HEK293 (cell line): ENCODE measurements around the gene CNTNAP4.

Experiments
- CTCF ChIA-PET: fragments of 350-600 bp; formaldehyde crosslinking; extraction: SDS; loops from one replicate; lab custom pipeline; 2021; ENCODE audit warnings: antibody characterized with exemption; lab: Yijun Ruan, JAX
- POLR2A ChIA-PET: fragments of 300-600 bp; formaldehyde crosslinking; extraction: SDS; loops from one replicate; lab custom pipeline; 2020; ENCODE audit warnings: antibody characterized with exemption, inconsistent platforms; lab: Yijun Ruan, JAX
- H3K27ac ChIP-seq: fragments of 200-500 bp; sonication (Bioruptor generic); 2 replicates; pipeline ENCODE4 v1.5.1; 2014; ENCODE audit warnings: low read depth, low read length, control low read depth, inconsistent platforms; ENCODE audit errors: extremely low read depth
- H3K36me3 ChIP-seq, 2 experiments: fragments of 200-500 bp in 1 of 2; sonication (Bioruptor generic) in 1 of 2; 1 replicate in 1 of 2; 2 replicates in 1 of 2; pipeline ENCODE4 v1.5.1; 2014 to 2017; ENCODE audit warnings: inconsistent platforms in 2 of 2, low read length in 2 of 2; ENCODE audit not compliant: control insufficient read depth in 2 of 2, insufficient read depth in 1 of 2
- H3K4me1 ChIP-seq: fragments of 200-500 bp; sonication (Bioruptor generic); 2 replicates; pipeline ENCODE4 v1.5.1; 2014; ENCODE audit warnings: mild to moderate bottlenecking, low read length, inconsistent platforms; ENCODE audit not compliant: control insufficient read depth, insufficient read depth
- H3K4me3 ChIP-seq: 2 replicates; pipeline ENCODE4 v1.5.1; 2011; ENCODE audit warnings: low read depth, mild to moderate bottlenecking, control low read depth, low read length, moderate library complexity
- H3K9me3 ChIP-seq: fragments of 200-500 bp; sonication (Bioruptor generic); 2 replicates; pipeline ENCODE4 v1.5.1; 2014; ENCODE audit warnings: low read depth, low read length, inconsistent platforms; ENCODE audit not compliant: control insufficient read depth, insufficient read depth
- GLI2 ChIP-seq: fragments of 450-650 bp; formaldehyde crosslinking; IDR thresholded peaks from 2 replicates; pipeline ENCODE4; 2017; ENCODE audit warnings: missing biosample characterization, missing genetic modification characterization, low read depth, borderline replicate concordance
- KLF16 ChIP-seq: fragments of 450-650 bp; formaldehyde crosslinking; IDR thresholded peaks from 2 replicates; pipeline ENCODE4 v1.5.1; 2017; ENCODE audit warnings: missing biosample characterization, missing genetic modification characterization
- KLF17 ChIP-seq: fragments of 450-650 bp; formaldehyde crosslinking; IDR thresholded peaks from 2 replicates; pipeline ENCODE4 v1.5.1; 2016; ENCODE audit warnings: missing biosample characterization, missing genetic modification characterization
- PRDM4 ChIP-seq: fragments of 450-650 bp; formaldehyde crosslinking; IDR thresholded peaks from 2 replicates; pipeline ENCODE4 v1.5.1; 2017; ENCODE audit warnings: missing biosample characterization, missing genetic modification characterization
- WT1 ChIP-seq: fragments of 450-650 bp; formaldehyde crosslinking; IDR thresholded peaks from 2 replicates; pipeline ENCODE4 v1.5.1; 2016; ENCODE audit warnings: missing biosample characterization, missing genetic modification characterization
- YY1 ChIP-seq: fragments of 450-650 bp; formaldehyde crosslinking; IDR thresholded peaks from 2 replicates; pipeline ENCODE4 v1.5.1; 2018; ENCODE audit warnings: missing biosample characterization, missing genetic modification characterization
- ZFHX2 ChIP-seq: fragments of 450-650 bp; formaldehyde crosslinking; conservative IDR thresholded peaks from 2 replicates; pipeline ENCODE4 v1.5.1; 2016; ENCODE audit warnings: missing biosample characterization, missing genetic modification characterization
- ZFP3 ChIP-seq: fragments of 450-650 bp; formaldehyde crosslinking; IDR thresholded peaks from 2 replicates; pipeline ENCODE4 v1.5.1; 2016; ENCODE audit warnings: low read depth, missing biosample characterization, missing genetic modification characterization
- ZNF140 ChIP-seq: fragments of 450-650 bp; formaldehyde crosslinking; IDR thresholded peaks from 2 replicates; pipeline ENCODE4 v1.5.1; 2016; ENCODE audit warnings: missing biosample characterization, missing genetic modification characterization
- ZNF169 ChIP-seq: fragments of 450-650 bp; formaldehyde crosslinking; IDR thresholded peaks from 2 replicates; pipeline ENCODE4 v1.5.1; 2016; ENCODE audit warnings: missing biosample characterization, missing genetic modification characterization
- ZNF175 ChIP-seq: fragments of 450-650 bp; formaldehyde crosslinking; IDR thresholded peaks from 2 replicates; pipeline ENCODE4 v1.5.1; 2016; ENCODE audit warnings: missing biosample characterization, missing genetic modification characterization
- ZNF2 ChIP-seq: fragments of 450-650 bp; formaldehyde crosslinking; IDR thresholded peaks from 2 replicates; pipeline ENCODE4 v1.5.1; 2016; ENCODE audit warnings: missing biosample characterization, missing genetic modification characterization
- ZNF211 ChIP-seq: fragments of 450-650 bp; formaldehyde crosslinking; IDR thresholded peaks from 2 replicates; pipeline ENCODE4 v1.5.1; 2016; ENCODE audit warnings: low read depth, missing biosample characterization, missing genetic modification characterization
- ZNF223 ChIP-seq: fragments of 450-650 bp; formaldehyde crosslinking; IDR thresholded peaks from 2 replicates; pipeline ENCODE4 v1.5.1; 2016; ENCODE audit warnings: missing biosample characterization, missing genetic modification characterization
- ZNF274 ChIP-seq, 2 experiments: fragments of 200-500 bp in 1 of 2; fragments of 450-650 bp in 1 of 2; sonication (Bioruptor generic) in 1 of 2; formaldehyde crosslinking in 1 of 2; IDR thresholded peaks; 2 replicates each; pipeline versions ENCODE4 v1.5.1 to v1.6.1; 2014 to 2016; ENCODE audit warnings: borderline replicate concordance in 1 of 2, inconsistent platforms in 1 of 2, low read length in 1 of 2, missing biosample characterization in 1 of 2, missing genetic modification characterization in 1 of 2
- ZNF391 ChIP-seq: fragments of 450-650 bp; formaldehyde crosslinking; IDR thresholded peaks from 2 replicates; pipeline ENCODE4 v1.5.1; 2016; ENCODE audit warnings: low read depth, missing biosample characterization, missing genetic modification characterization, borderline replicate concordance
- ZNF548 ChIP-seq: fragments of 450-650 bp; formaldehyde crosslinking; IDR thresholded peaks from 2 replicates; pipeline ENCODE4 v1.5.1; 2016; ENCODE audit warnings: missing biosample characterization, missing genetic modification characterization
- ZNF623 ChIP-seq: fragments of 450-650 bp; formaldehyde crosslinking; IDR thresholded peaks from 2 replicates; pipeline ENCODE4 v1.5.1; 2016; ENCODE audit warnings: missing biosample characterization, missing genetic modification characterization
- ZNF704 ChIP-seq: fragments of 450-650 bp; formaldehyde crosslinking; IDR thresholded peaks from 2 replicates; pipeline ENCODE4 v1.5.1; 2016; ENCODE audit warnings: missing biosample characterization, missing genetic modification characterization
- TF ChIP-seq, protein P1 (sequence below): fragments of 450-650 bp; formaldehyde crosslinking; IDR thresholded peaks from 2 replicates; pipeline ENCODE4 v1.5.1; 2016; ENCODE audit warnings: missing biosample characterization, missing genetic modification characterization
- TF ChIP-seq, protein P2 (sequence below): fragments of 450-650 bp; formaldehyde crosslinking; IDR thresholded peaks from 2 replicates; pipeline ENCODE4 v1.5.1; 2016; ENCODE audit warnings: missing biosample characterization, missing genetic modification characterization
- TF ChIP-seq, protein P3 (sequence below): fragments of 450-650 bp; formaldehyde crosslinking; conservative IDR thresholded peaks from 2 replicates; pipeline ENCODE4 v1.5.1; 2016; ENCODE audit warnings: low read depth, missing biosample characterization, missing genetic modification characterization

The CNTNAP4 gene

GRCh38 chr16:76311260-76311659 is 34.1 kb downstream of the CNTNAP4 start (continued):
- TF ChIP-seq PRDM4 (tag by site-specific recombination) (no peak), KLF16 (no peak), ZFP3 (no peak), ZNF169 (tag by site-specific recombination) (no peak)

DNA sequence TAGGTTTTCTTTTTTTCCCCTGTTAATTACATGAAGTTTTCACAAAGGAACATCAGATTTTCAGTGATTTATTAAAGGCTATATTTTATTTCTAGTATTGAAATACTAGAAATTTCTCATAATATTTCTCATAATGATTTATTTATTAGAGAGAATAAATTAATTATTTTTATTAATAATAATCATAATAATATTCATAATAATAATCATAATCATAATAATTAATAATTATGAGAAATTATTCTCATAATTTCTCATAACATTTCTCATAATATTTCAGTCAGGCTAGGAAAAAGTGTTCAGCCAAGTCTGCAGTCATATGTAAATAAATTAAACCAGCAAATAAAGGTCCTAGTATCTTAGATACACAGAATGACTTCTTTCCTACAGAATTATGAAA is 41.4 kb downstream of the CNTNAP4 start:
- ChIA-PET CTCF (no interaction called here), POLR2A (no interaction called here)
- TF ChIP-seq ZNF391 (no peak), ZNF623 (tag by site-specific recombination) (no peak), WT1 (tag by site-specific recombination) (no peak), KLF17 (tag by site-specific recombination) (no peak), ZNF2 (no peak), ZNF704 (no peak), ZNF211 (tag by site-specific recombination) (no peak), ZNF223 (no peak), ZNF175 (tag by site-specific recombination) (no peak), GLI2 (tag by site-specific recombination) (no peak), YY1 (no peak), ZNF140 (tag by site-specific recombination) (no peak), ZNF274 (IDR thresholded peaks at IDR 0.05; ENCODE audit: low read length) (no peak), ZNF274 (tag by site-specific recombination; IDR thresholded peaks at IDR 0.05; ENCODE audit: borderline replicate concordance) (no peak), ZNF548 (tag by site-specific recombination) (no peak), ZFHX2 (tag by site-specific recombination) (no peak)
- TF ChIP-seq, protein P1, sequence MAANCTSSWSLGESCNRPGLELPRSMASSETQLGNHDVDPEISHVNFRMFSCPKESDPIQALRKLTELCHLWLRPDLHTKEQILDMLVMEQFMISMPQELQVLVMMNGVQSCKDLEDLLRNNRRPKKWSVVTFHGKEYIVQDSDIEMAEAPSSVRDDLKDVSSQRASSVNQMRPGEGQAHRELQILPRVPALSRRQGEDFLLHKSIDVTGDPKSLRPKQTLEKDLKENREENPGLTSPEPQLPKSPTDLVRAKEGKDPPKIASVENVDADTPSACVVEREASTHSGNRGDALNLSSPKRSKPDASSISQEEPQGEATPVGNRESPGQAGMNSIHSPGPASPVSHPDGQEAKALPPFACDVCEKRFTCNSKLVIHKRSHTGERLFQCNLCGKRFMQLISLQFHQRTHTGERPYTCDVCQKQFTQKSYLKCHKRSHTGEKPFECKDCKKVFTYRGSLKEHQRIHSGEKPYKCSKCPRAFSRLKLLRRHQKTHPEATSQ = no peak
- TF ChIP-seq, protein P2, sequence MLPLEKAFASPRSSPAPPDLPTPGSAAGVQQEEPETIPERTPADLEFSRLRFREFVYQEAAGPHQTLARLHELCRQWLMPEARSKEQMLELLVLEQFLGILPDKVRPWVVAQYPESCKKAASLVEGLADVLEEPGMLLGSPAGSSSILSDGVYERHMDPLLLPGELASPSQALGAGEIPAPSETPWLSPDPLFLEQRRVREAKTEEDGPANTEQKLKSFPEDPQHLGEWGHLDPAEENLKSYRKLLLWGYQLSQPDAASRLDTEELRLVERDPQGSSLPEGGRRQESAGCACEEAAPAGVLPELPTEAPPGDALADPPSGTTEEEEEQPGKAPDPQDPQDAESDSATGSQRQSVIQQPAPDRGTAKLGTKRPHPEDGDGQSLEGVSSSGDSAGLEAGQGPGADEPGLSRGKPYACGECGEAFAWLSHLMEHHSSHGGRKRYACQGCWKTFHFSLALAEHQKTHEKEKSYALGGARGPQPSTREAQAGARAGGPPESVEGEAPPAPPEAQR = no peak
- TF ChIP-seq, protein P3, sequence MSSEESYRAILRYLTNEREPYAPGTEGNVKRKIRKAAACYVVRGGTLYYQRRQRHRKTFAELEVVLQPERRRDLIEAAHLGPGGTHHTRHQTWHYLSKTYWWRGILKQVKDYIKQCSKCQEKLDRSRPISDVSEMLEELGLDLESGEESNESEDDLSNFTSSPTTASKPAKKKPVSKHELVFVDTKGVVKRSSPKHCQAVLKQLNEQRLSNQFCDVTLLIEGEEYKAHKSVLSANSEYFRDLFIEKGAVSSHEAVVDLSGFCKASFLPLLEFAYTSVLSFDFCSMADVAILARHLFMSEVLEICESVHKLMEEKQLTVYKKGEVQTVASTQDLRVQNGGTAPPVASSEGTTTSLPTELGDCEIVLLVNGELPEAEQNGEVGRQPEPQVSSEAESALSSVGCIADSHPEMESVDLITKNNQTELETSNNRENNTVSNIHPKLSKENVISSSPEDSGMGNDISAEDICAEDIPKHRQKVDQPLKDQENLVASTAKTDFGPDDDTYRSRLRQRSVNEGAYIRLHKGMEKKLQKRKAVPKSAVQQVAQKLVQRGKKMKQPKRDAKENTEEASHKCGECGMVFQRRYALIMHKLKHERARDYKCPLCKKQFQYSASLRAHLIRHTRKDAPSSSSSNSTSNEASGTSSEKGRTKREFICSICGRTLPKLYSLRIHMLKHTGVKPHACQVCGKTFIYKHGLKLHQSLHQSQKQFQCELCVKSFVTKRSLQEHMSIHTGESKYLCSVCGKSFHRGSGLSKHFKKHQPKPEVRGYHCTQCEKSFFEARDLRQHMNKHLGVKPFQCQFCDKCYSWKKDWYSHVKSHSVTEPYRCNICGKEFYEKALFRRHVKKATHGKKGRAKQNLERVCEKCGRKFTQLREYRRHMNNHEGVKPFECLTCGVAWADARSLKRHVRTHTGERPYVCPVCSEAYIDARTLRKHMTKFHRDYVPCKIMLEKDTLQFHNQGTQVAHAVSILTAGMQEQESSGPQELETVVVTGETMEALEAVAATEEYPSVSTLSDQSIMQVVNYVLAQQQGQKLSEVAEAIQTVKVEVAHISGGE = no peak
- TF ChIP-seq, all 188 proteins: peak for 0

More for the DNA sequence above, 41.4 kb downstream of the CNTNAP4 start:
- H3K4me1 ChIP-seq = no peaks in the 10 kb centered on the region
- H3K36me3 ChIP-seq = no peaks in the 10 kb centered on the region
- H3K4me3 ChIP-seq = no peak overlapping the region
- H3K9me3 ChIP-seq = no peaks in the 10 kb centered on the region
- H3K27ac ChIP-seq = no peak overlapping the region
